Body of pancreas (tissue), 4 donors: ENCODE data around the gene WIPI1. TPM values are rescaled to one million over a fixed set of nuclear protein-coding genes. Genes with fewer than 3 reads are reported as not detected.
A peak's percentile ranks its signal among the peaks of the same experiment; 100 is the strongest.
"Not testable (repeated sequence)": the region's sequence is repeated elsewhere in the genome, so short reads cannot be mapped to it uniquely, and the experiment has no call there.

Experiments
- ATAC-seq: fragments of 150-250 bp; one replicate; pipeline ENCODE4 v1.9.1; 2016
- DNase-seq, 4 donors: peaks; one replicate each; pipeline ENCODE4 v3.0.0-alpha.2; 2019
- H3K27ac ChIP-seq, 4 donors: fragments of 200-600 bp; sonication (generic); 1 replicate in 3 of 4; 2 replicates in 1 of 4; pipeline versions ENCODE4 v1.5.1 to v1.6.1; 2016 to 2019; ENCODE audit warnings: mild to moderate bottlenecking in 1 of 4, mixed read lengths in 1 of 4, moderate library complexity in 1 of 4
- H3K27me3 ChIP-seq, 2 donors: fragments of 200-600 bp; sonication (generic); one replicate each; pipeline ENCODE4 v1.6.0; 2016; ENCODE audit warnings: mild to moderate bottlenecking in 1 of 2
- H3K36me3 ChIP-seq, 2 donors: fragments of 200-600 bp; sonication (generic); replicated peaks in 1 of 2; 2 replicates each; pipeline ENCODE4 v1.5.1; 2016; ENCODE audit warnings: low read depth in 2 of 2; ENCODE audit not compliant: insufficient read depth in 1 of 2
- H3K4me1 ChIP-seq: fragments of 200-600 bp; sonication (generic); one replicate; pipeline ENCODE4 v1.6.0; 2016
- H3K4me3 ChIP-seq, 2 donors: fragments of 200-600 bp; sonication (generic); 1 replicate in 1 of 2; 2 replicates in 1 of 2; pipeline ENCODE4 v1.5.1; 2016 to 2019
- H3K9me3 ChIP-seq, 3 donors: fragments of 200-600 bp; sonication (generic); 1 replicate in 2 of 3; 2 replicates in 1 of 3; pipeline ENCODE4 v1.5.1; 2016
- POLR2A ChIP-seq, 3 donors: fragments of 450-650 bp; IDR thresholded peaks; one replicate each; pipeline ENCODE4 v1.6.1; 2016; ENCODE audit warnings: antibody characterized with exemption in 3 of 3, mild to moderate bottlenecking in 2 of 3
- WGBS, 2 donors: methylation state at CpG; one replicate each; pipeline ENCODE4 v1.1.5; 2017; 5-methylcytosine and 5-hydroxymethylcytosine counted together
- intact Hi-C: fragments of 100-400 bp; cut with DNase I; formaldehyde crosslinking; loops from one replicate; pipeline ENCODE4 v1.15.1; 2023
- microRNA counts, 2 donors: library from miRNA; unstranded; fragments of <30 nt; microRNA quantifications; one replicate each; lab custom pipeline; 2017
- microRNA-seq, 2 donors: library from miRNA; unstranded; fragments of <30 nt; microRNA quantifications; one replicate each; pipeline ENCODE4, GENCODE V29; 2016; ENCODE audit warnings: borderline number of aligned reads in 2 of 2, borderline replicate concordance in 2 of 2
- small RNA-seq: library from RNA; depleted of rRNA; stranded (forward); fragments of <200 nt; gene quantifications from one replicate; pipeline ENCODE3, GENCODE V24; 2016
- total RNA-seq, 2 donors: library from RNA; depleted of rRNA; stranded (reverse); fragments of >200 nt; gene quantifications; one replicate each; pipeline ENCODE4 v1.1.0, GENCODE V29; 2016
- TF ChIP-seq, protein P1 (sequence below), 7 experiments: fragments of 450-650 bp in 4 of 7; fragments of 200-600 bp in 3 of 7; sonication (generic) in 3 of 7; IDR thresholded peaks; one replicate each; pipeline ENCODE4 v1.5.1; 2016 to 2019; ENCODE audit warnings: antibody characterized with exemption in 7 of 7

WIPI1 gene
- total RNA-seq, 2 donors from 2014 or later = 20.5 to 22.4 TPM

DNA sequence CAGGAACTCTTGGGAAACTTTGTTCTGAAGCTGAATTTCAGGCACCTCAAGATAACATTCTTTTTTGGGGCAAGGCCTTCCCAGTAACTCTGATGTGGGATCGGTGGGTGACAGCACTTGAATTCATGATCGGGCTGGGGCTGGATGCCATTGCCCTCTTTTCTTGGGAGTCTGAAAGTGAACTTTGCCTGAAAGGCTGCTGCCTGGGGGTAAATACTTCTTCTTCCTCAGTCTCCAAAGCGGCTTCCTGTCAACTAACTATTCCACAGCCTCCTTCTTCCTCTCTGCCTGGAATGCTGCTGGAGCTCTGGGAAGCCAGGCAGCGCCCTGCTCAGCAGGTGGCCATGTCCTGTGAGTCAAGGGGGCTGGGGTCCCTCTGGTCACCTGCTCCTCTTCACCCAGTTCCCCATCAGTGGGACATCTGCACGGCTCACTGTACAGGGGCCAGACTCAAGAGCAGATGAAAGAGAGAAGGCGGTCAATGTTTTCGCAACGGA, 79.5 kb downstream of the WIPI1 start:
- DNase-seq (no peak), ATAC-seq (no peak)
- 48 to 62% methylated on average over 7 to 8 of the region's 8 CpGs for WGBS, 2 donors
- no peaks in the 10 kb centered on the region for H3K9me3 ChIP-seq
- H3K27me3 ChIP-seq = no peaks in the 10 kb centered on the region
- no peak overlapping the region for H3K4me3 ChIP-seq
- intact Hi-C loops = no loop called here
- no peaks in the 10 kb centered on the region for H3K36me3 ChIP-seq
- peaks cover 35% of the 10 kb centered on the region for H3K4me1 ChIP-seq
- TF ChIP-seq, protein P1, sequence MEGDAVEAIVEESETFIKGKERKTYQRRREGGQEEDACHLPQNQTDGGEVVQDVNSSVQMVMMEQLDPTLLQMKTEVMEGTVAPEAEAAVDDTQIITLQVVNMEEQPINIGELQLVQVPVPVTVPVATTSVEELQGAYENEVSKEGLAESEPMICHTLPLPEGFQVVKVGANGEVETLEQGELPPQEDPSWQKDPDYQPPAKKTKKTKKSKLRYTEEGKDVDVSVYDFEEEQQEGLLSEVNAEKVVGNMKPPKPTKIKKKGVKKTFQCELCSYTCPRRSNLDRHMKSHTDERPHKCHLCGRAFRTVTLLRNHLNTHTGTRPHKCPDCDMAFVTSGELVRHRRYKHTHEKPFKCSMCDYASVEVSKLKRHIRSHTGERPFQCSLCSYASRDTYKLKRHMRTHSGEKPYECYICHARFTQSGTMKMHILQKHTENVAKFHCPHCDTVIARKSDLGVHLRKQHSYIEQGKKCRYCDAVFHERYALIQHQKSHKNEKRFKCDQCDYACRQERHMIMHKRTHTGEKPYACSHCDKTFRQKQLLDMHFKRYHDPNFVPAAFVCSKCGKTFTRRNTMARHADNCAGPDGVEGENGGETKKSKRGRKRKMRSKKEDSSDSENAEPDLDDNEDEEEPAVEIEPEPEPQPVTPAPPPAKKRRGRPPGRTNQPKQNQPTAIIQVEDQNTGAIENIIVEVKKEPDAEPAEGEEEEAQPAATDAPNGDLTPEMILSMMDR (IDR thresholded peaks at IDR 0.05) = no peak
- TF ChIP-seq POLR2A (IDR thresholded peaks at IDR 0.05) = no peak
- H3K27ac ChIP-seq = peak overlapping the region; percentile 89 to 96 (median 92)

DNA sequence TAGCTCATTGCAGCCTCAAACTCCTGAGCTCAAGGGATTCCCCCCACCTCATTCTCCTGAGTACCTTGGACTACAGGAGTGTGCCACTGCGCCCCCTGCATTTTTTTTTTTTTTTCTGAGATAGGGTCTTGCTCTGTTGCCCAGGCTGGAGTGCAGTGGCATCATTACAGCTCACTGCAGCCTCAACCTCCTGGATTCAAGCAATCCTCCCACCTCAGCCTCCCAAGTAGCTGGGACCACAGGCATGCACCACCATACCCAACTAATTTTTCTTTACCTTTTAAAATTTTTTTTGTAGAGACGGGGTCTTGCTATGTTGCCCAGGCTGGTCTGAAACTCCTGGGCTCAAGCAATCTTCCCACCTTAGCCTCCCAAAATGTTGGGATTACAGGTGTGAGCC, 81.1 kb downstream of the WIPI1 start:
- H3K9me3 ChIP-seq, intact Hi-C loops, H3K4me3 ChIP-seq, H3K27me3 ChIP-seq, DNase-seq, H3K27ac ChIP-seq, ATAC-seq, H3K36me3 ChIP-seq: not testable (repeated sequence)
- 85 to 88% methylated on average over 2 of the region's 2 CpGs for WGBS, 2 donors
- H3K4me1 ChIP-seq = peaks cover 35% of the 10 kb centered on the region

DNA sequence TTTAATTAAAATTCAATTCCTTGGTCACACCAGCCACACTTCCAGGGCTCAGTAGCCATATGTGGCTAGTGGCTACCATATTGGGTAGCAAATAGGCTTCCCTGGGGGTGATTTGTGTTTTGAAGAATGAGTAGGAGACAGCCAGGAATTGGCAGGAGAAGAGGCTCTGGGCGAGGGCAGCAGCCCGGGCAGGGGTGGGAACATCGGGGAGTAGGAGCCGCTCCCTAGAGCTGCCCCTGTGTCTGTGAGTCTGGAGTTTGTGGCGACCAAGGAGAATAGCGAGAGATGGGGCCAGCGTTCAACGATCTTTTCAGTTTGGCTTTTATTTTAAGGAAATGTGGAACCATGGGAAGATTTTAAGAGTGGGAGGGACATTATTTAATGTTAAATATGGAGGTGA, 81.7 kb downstream of the WIPI1 start:
- H3K27ac ChIP-seq = no peak overlapping the region
- H3K9me3 ChIP-seq = no peaks in the 10 kb centered on the region
- 95 to 96% methylated on average over 8 of the region's 8 CpGs for WGBS, 2 donors
- intact Hi-C loops = no loop called here
- DNase-seq (no peak), ATAC-seq (no peak)
- no peaks in the 10 kb centered on the region for H3K36me3 ChIP-seq
- peaks cover 35% of the 10 kb centered on the region for H3K4me1 ChIP-seq
- TF ChIP-seq POLR2A (IDR thresholded peaks at IDR 0.05) = no peak
- TF ChIP-seq, protein P1 (IDR thresholded peaks at IDR 0.05) = no peak
- no peak overlapping the region for H3K4me3 ChIP-seq
- no peaks in the 10 kb centered on the region for H3K27me3 ChIP-seq

MicroRNA genes within 50 kb of the gene (microRNA counts, 767-probe panel; counts per million panel counts)
- 0 to 736 counts per million in 2 donors for microRNA hsa-miR-635 (lab: Ali Mortazavi, UCI)

Small RNA genes within 50 kb of the gene (microRNA-seq; reads per million reads assigned to microRNA genes)
- 0 reads per million in 2 donors for gene MIR635

Small RNA genes within 50 kb of the gene (small RNA-seq; reads per million reads assigned to genes)
- not detected for gene MIR635

Other genes with a start within 250 kb of the WIPI1 start
- gene AMZ2, start 209.5 kb downstream of the WIPI1 start, total RNA-seq = 10 to 100 TPM; 23.3 to 28.3 TPM
- gene SLC16A6, start 166.4 kb downstream of the WIPI1 start, total RNA-seq = under 1 TPM in 1 of 2 donors, not detected in 1; under 0.01 TPM
- gene ARSG, start 166.0 kb downstream of the WIPI1 start, total RNA-seq = 1 to 10 TPM in 1 of 2 donors, under 1 TPM in 1; 0.52 to 1.6 TPM
- gene PRKAR1A, start 54.9 kb upstream of the WIPI1 start, total RNA-seq = 10 to 100 TPM; 71.2 to 80.7 TPM
- gene FAM20A, start 143.9 kb upstream of the WIPI1 start, total RNA-seq = 1 to 10 TPM in 1 of 2 donors, under 1 TPM in 1; under 0.01 to 1.3 TPM